DOHH2 (cell line): ENCODE measurements around the gene SART1.

Experiments used
- H3F3A ChIP-seq: fragments of 200-600 bp; sonication (generic), shearing (Covaris generic); 2 replicates; pipeline ENCODE4 v1.6.0; 2016; ENCODE audit warnings: antibody characterized with exemption, mild to moderate bottlenecking; ENCODE audit not compliant: control insufficient read depth, insufficient read depth
- H3K27ac ChIP-seq: fragments of 200-600 bp; sonication (generic); 2 replicates; pipeline ENCODE4 v1.5.1; 2014; ENCODE audit warnings: low read depth, mild to moderate bottlenecking, low read length, moderate library complexity
- H3K27me3 ChIP-seq: fragments of 200-600 bp; sonication (generic); 2 replicates; pipeline ENCODE4 v1.6.1; 2014; ENCODE audit warnings: mild to moderate bottlenecking, low read length, mixed read lengths; ENCODE audit not compliant: control insufficient read depth
- H3K36me3 ChIP-seq: fragments of 200-600 bp; sonication (generic); 2 replicates; pipeline ENCODE4 v1.6.1; 2014; ENCODE audit warnings: mild to moderate bottlenecking, low read length, moderate library complexity, mixed read lengths; ENCODE audit not compliant: control insufficient read depth
- H3K4me1 ChIP-seq: fragments of 200-600 bp; sonication (generic); 2 replicates; pipeline ENCODE4 v1.6.1; 2014; ENCODE audit warnings: mild to moderate bottlenecking, low read length, mixed read lengths; ENCODE audit not compliant: control insufficient read depth
- H3K4me2 ChIP-seq: fragments of 200-600 bp; sonication (generic); 2 replicates; pipeline ENCODE4 v1.6.0; 2014; ENCODE audit warnings: mild to moderate bottlenecking, low read length, moderate library complexity
- H3K4me3 ChIP-seq: fragments of 200-600 bp; sonication (generic); 2 replicates; pipeline ENCODE4 v1.5.1; 2014; ENCODE audit warnings: mild to moderate bottlenecking, low read length, mixed read lengths
- H3K79me2 ChIP-seq: fragments of 200-600 bp; sonication (generic); 2 replicates; pipeline ENCODE4 v1.6.1; 2014; ENCODE audit warnings: mild to moderate bottlenecking, low read length, mixed read lengths; ENCODE audit not compliant: control insufficient read depth
- H3K9me2 ChIP-seq: fragments of 200-600 bp; sonication (generic); replicated peaks from 2 replicates; pipeline ENCODE4 v1.6.1; 2014; ENCODE audit warnings: mild to moderate bottlenecking, low read length, mixed read lengths; ENCODE audit not compliant: control insufficient read depth
- H3K9me3 ChIP-seq: fragments of 200-600 bp; sonication (generic); 2 replicates; pipeline ENCODE4 v1.6.1; 2014; ENCODE audit warnings: antibody characterized with exemption, low read length, mixed read lengths; ENCODE audit not compliant: control insufficient read depth, insufficient read depth
- H4K20me1 ChIP-seq: fragments of 200-600 bp; sonication (generic); 2 replicates; pipeline ENCODE4 v1.6.0; 2014; ENCODE audit warnings: low read depth, mild to moderate bottlenecking, antibody characterized with exemption, low read length, moderate library complexity; ENCODE audit not compliant: control insufficient read depth, insufficient read depth
- EZH2phosphoT487 ChIP-seq: fragments of 200-600 bp; sonication (generic); IDR thresholded peaks from 2 replicates; pipeline ENCODE4 v1.6.1; 2017; ENCODE audit warnings: borderline replicate concordance, mild to moderate bottlenecking, antibody characterized with exemption, low read length, moderate library complexity, mixed read lengths
- TF ChIP-seq, protein P1 (sequence below): fragments of 200-600 bp; sonication (generic); IDR thresholded peaks from one replicate; pipeline ENCODE4 v1.5.1; 2014; ENCODE audit warnings: antibody characterized with exemption, mild to moderate bottlenecking, low read depth, low read length; ENCODE audit not compliant: poor library complexity, severe bottlenecking

SART1 gene

DNA sequence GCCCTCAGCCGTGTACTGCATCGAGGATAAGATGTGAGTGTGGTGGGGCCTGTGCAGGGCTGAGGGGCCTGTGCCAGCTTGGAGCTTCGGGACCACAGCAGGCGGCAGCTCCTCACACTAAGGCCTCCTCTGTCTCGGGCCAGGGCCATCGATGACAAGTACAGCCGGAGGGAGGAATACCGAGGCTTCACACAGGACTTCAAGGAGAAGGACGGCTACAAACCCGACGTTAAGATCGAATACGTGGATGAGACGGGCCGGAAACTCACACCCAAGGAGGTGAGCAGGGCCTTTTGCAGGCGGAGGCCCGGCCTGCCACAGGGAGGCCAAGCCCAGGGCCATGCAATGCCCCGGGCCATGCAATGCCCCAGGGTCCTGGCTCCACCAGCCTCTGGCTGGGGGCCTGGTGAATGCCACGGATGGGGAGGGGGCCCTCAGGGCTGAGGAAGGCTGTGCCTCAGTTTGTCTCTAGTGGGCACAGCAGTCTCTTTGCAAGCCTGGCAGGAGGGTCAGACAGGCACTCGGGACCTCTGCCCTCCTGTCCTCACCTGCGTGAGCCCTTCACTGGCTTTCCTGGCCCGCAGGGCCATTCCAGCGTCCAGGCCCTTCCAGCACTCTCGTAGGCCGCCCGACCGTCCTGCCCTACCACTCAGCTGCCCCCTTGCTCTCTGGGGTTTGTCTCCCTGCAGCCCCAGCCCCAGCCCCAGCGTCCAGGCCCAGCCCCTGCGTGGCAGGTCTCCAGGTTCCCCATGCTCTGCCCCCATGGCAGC lies 16.3 kb downstream of the SART1 start:
- TF ChIP-seq EZH2phosphoT487, result no peak
- Histone ChIP-seq H3K36me3 (peaks cover 31% of the 10 kb centered on the region), H3K9me3 (no peaks in the 10 kb centered on the region), H3K4me2 (no peak overlapping the region), H3K27me3 (no peaks in the 10 kb centered on the region), H4K20me1 (no peaks in the 10 kb centered on the region; the same call in 1 of the 2 replicates), H3K27ac (no peak overlapping the region), H3K9me2 (no peaks in the 10 kb centered on the region), H3K4me1 (no peaks in the 10 kb centered on the region), H3K79me2 (no peaks in the 10 kb centered on the region), H3K4me3 (no peak overlapping the region), H3F3A (no peaks in the 10 kb centered on the region)

DNA sequence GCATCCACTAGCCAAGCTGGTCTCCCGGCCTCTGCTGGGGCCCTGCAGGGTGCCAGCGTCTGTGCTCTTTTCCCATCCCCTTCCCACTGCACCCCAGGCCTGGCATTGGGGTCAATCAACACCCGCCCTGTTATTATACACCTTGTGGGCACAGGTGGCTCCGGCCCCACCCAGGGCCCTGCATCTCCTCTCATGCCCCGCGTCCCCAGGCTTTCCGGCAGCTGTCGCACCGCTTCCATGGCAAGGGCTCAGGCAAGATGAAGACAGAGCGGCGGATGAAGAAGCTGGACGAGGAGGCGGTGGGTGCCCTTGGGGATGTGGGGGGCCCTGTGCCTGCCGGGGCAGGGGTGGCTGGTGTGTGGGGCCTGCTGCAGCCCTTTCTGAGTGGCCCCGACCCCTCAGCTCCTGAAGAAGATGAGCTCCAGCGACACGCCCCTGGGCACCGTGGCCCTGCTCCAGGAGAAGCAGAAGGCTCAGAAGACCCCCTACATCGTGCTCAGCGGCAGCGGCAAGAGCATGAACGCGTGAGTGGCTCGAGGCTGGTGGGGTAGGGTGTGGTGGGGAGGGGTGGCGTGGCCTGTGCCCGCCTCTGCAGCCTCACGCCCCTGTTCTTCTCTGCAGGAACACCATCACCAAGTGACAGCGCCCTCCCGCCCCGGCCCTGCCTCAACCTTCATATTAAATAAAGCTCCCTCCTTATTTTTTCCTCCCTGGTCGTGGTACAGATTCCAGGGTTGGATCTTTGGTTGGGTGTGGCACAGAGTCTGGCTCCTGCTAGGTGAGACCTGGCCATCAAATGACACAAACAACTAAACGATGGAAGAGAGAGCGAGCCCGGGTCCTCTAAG lies 17.1 kb downstream of the SART1 start:
- H3K4me1 ChIP-seq, result no peaks in the 10 kb centered on the region
- no peak for TF ChIP-seq EZH2phosphoT487
- TF ChIP-seq, protein P1, sequence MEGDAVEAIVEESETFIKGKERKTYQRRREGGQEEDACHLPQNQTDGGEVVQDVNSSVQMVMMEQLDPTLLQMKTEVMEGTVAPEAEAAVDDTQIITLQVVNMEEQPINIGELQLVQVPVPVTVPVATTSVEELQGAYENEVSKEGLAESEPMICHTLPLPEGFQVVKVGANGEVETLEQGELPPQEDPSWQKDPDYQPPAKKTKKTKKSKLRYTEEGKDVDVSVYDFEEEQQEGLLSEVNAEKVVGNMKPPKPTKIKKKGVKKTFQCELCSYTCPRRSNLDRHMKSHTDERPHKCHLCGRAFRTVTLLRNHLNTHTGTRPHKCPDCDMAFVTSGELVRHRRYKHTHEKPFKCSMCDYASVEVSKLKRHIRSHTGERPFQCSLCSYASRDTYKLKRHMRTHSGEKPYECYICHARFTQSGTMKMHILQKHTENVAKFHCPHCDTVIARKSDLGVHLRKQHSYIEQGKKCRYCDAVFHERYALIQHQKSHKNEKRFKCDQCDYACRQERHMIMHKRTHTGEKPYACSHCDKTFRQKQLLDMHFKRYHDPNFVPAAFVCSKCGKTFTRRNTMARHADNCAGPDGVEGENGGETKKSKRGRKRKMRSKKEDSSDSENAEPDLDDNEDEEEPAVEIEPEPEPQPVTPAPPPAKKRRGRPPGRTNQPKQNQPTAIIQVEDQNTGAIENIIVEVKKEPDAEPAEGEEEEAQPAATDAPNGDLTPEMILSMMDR, result no peak

DNA sequence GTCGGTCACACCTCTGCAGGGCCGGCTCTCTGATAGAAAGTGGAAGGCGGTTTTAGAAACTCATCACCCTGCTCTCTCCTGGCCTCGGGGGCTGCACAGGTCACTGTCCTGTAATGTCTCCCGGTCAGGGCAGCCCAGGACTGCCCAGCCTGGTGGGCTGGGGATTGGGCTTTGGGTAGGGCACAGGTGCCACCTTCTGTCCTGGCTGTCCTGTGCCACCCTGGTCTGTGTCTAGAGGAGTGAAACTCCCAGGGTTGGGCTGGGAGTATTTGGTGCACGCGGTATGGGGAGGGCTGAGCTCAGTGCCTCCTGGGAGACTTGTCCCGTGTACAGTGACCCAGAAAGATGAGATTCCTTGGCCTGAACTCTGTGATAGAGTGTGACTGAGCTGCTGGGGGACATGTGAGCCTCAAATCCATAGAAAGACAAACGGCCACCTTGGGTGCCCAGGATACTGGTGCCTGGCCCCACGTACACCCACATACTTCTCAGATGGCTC lies 17.8 kb downstream of the SART1 start:
- H3K4me1 ChIP-seq, result no peaks in the 10 kb centered on the region
- H3K27ac ChIP-seq, result no peak overlapping the region
- H3K4me2 ChIP-seq, result no peak overlapping the region
- H3K9me2 ChIP-seq, result no peaks in the 10 kb centered on the region
- H4K20me1 ChIP-seq, result no peaks in the 10 kb centered on the region; the same call in 1 of the 2 replicates
- no peaks in the 10 kb centered on the region for H3F3A ChIP-seq
- no peak overlapping the region for H3K4me3 ChIP-seq
- no peak for TF ChIP-seq EZH2phosphoT487
- TF ChIP-seq, protein P1, result no peak
- H3K36me3 ChIP-seq, result peaks cover 23% of the 10 kb centered on the region
- no peaks in the 10 kb centered on the region for H3K9me3 ChIP-seq
- H3K79me2 ChIP-seq, result no peaks in the 10 kb centered on the region
- no peaks in the 10 kb centered on the region for H3K27me3 ChIP-seq

More for the DNA sequence above, 17.1 kb downstream of the SART1 start:
- Histone ChIP-seq H3K36me3 (peaks cover 24% of the 10 kb centered on the region), H3K4me3 (no peak overlapping the region), H3K27ac (no peak overlapping the region), H3K4me2 (no peak overlapping the region), H3K79me2 (no peaks in the 10 kb centered on the region), H3K27me3 (no peaks in the 10 kb centered on the region), H3K9me3 (no peaks in the 10 kb centered on the region), H3K9me2 (no peaks in the 10 kb centered on the region), H4K20me1 (no peaks in the 10 kb centered on the region; the same call in 1 of the 2 replicates), H3F3A (no peaks in the 10 kb centered on the region)
